AG04450 (cell line): ENCODE results near the gene KRTAP5-7. TPM values are rescaled to one million over a fixed set of nuclear protein-coding genes. Genes with fewer than 3 reads are reported as not detected.

Experiments
- CTCF ChIA-PET: fragments of 300-600, 350-600 bp; formaldehyde crosslinking; extraction: SDS; loops from one replicate; lab custom pipeline; 2022; ENCODE audit warnings: antibody characterized with exemption, inconsistent platforms; lab: Charles Lee
- POLR2A ChIA-PET: fragments of 350-600 bp; formaldehyde crosslinking; extraction: SDS; loops from one replicate; lab custom pipeline; 2021; ENCODE audit warnings: antibody characterized with exemption, inconsistent platforms; lab: Yijun Ruan, JAX
- DNase-seq: peaks from one replicate; pipeline ENCODE4 v3.0.0-alpha.2; 2011; ENCODE audit warnings: low read depth, low spot score
- H3K27ac ChIP-seq: one replicate; pipeline ENCODE4 v1.5.1; 2012; ENCODE audit warnings: low read depth, low read length, control low read depth
- H3K27me3 ChIP-seq: one replicate; pipeline ENCODE4 v1.6.0; 2012; ENCODE audit warnings: low read length; ENCODE audit not compliant: control insufficient read depth, insufficient read depth
- H3K4me3 ChIP-seq: 2 replicates; pipeline ENCODE4 v1.5.1; 2011; ENCODE audit warnings: mild to moderate bottlenecking, low read depth, low read length, control low read depth
- H3K9me3 ChIP-seq: 2 replicates; pipeline ENCODE4 v1.5.1; 2012; ENCODE audit warnings: low read length; ENCODE audit not compliant: control insufficient read depth, insufficient read depth
- CTCF ChIP-seq: IDR thresholded peaks from 2 replicates; pipeline ENCODE4 v1.5.1; 2011; ENCODE audit warnings: low read depth, low read length, control low read depth, inconsistent platforms
- polyA plus RNA-seq: library from polyadenylated mRNA; depleted of rRNA; stranded (reverse); fragments of >200 nt; gene quantifications from 2 replicates; pipeline ENCODE4 v1.2.3, GENCODE V29; 2011

KRTAP5-7 gene
- polyA plus RNA-seq, 1 experiment: not detected

- ChIA-PET POLR2A (no interaction called here), CTCF (no interaction called here)
- Histone ChIP-seq H3K27me3 (no peaks in the 10 kb centered on the region), H3K9me3 (no peaks in the 10 kb centered on the region), H3K4me3 (no peak overlapping the region), H3K27ac (no peak overlapping the region)
- DNase-seq: no peak
- TF ChIP-seq CTCF: no peak
Observed at GRCh38 chr11:71502026-71502425, 25.0 kb upstream of the KRTAP5-7 start.

GRCh38 chr11:71502871-71503435, 24.1 kb upstream of the KRTAP5-7 start:
- no peak for DNase-seq
- no peaks in the 10 kb centered on the region for H3K27me3 ChIP-seq
- no peak overlapping the region for H3K27ac ChIP-seq
- H3K9me3 ChIP-seq: no peaks in the 10 kb centered on the region
- no peak overlapping the region for H3K4me3 ChIP-seq
- ChIA-PET POLR2A (no interaction called here), CTCF (no interaction called here)
- no peak for TF ChIP-seq CTCF

- no peaks in the 10 kb centered on the region for H3K27me3 ChIP-seq
- no peak overlapping the region for H3K4me3 ChIP-seq
- CTCF ChIA-PET: no interaction called here
- H3K9me3 ChIP-seq: no peaks in the 10 kb centered on the region
- H3K27ac ChIP-seq: no peak overlapping the region
- POLR2A ChIA-PET: interaction anchor here (0.6 kb wide), 1 partner anchor 52 kb away, joined by 5 read pairs; the partner anchor contains the start of gene NADSYN1
- DNase-seq: no peak
- no peak for TF ChIP-seq CTCF
Observed at GRCh38 chr11:71504531-71504930, 22.5 kb upstream of the KRTAP5-7 start.

- Histone ChIP-seq H3K27me3 (no peaks in the 10 kb centered on the region), H3K27ac (no peak overlapping the region), H3K9me3 (peaks cover under 1% of the 10 kb centered on the region; the same call in 1 of the 2 replicates), H3K4me3 (no peak overlapping the region)
- TF ChIP-seq CTCF: no peak
- ChIA-PET POLR2A (no interaction called here), CTCF (no interaction called here)
- no peak for DNase-seq
Observed at GRCh38 chr11:71505001-71505400, 22.1 kb upstream of the KRTAP5-7 start.

- Histone ChIP-seq H3K9me3 (peaks cover 3% of the 10 kb centered on the region; the same call in 1 of the 2 replicates), H3K27ac (no peak overlapping the region), H3K27me3 (no peaks in the 10 kb centered on the region), H3K4me3 (no peak overlapping the region)
- ChIA-PET POLR2A (no interaction called here), CTCF (no interaction called here)
- DNase-seq: no peak
- no peak for TF ChIP-seq CTCF
Observed at GRCh38 chr11:71505781-71506180, 21.3 kb upstream of the KRTAP5-7 start.
